Endothelial cell of umbilical vein (primary cell): ENCODE measurements around the gene MRPS6. TPM values are rescaled to one million over a fixed set of nuclear protein-coding genes. Genes with fewer than 3 reads are reported as not detected.

Experiments used
- BruUV-seq: library from RNA; stranded (reverse); fragments of 400-500 nt; replicated peaks from 2 replicates; lab custom pipeline; 2021; lab: Mats Ljungman, UMichigan
- CTCF ChIA-PET: fragments of 300-600, 350-600 bp; sonication (Branson Sonifier 250); formaldehyde crosslinking; loops from one replicate; lab custom pipeline; 2021; ENCODE audit warnings: antibody characterized with exemption, inconsistent platforms; lab: Charles Lee
- POLR2A ChIA-PET: fragments of 300-600, 350-600 bp; sonication (Branson Sonifier 250); formaldehyde crosslinking; loops from one replicate; lab custom pipeline; 2021; ENCODE audit warnings: antibody characterized with exemption, inconsistent platforms; lab: Charles Lee
- DNase-seq: peaks from one replicate; pipeline ENCODE4 v3.0.0-alpha.2; 2011; ENCODE audit warnings: low read depth, low spot score
- FAIRE-seq: peaks from 2 replicates; lab custom pipeline; 2011; peaks lifted over from hg19 to GRCh38; lab: Jason Lieb, UNC
- H2AFZ ChIP-seq: 2 replicates; pipeline ENCODE4 v1.6.0; 2012; ENCODE audit warnings: low read depth, low read length, control low read depth, inconsistent platforms
- H3K27ac ChIP-seq: 2 replicates; pipeline ENCODE4 v1.5.1; 2011; ENCODE audit warnings: low read depth, mild to moderate bottlenecking, control low read depth, low read length, moderate library complexity; ENCODE audit not compliant: insufficient read depth
- H3K27me3 ChIP-seq, 2 experiments: 2 replicates each; pipeline versions ENCODE4 v1.6.0 to v1.6.1; 2011; ENCODE audit warnings: low read length in 2 of 2, mixed read lengths in 1 of 2; ENCODE audit not compliant: control insufficient read depth in 2 of 2, insufficient read depth in 2 of 2
- H3K36me3 ChIP-seq, 2 experiments: 2 replicates in 1 of 2; 3 replicates in 1 of 2; pipeline ENCODE4 v1.5.1; 2011; ENCODE audit warnings: low read length in 2 of 2, mild to moderate bottlenecking in 1 of 2, moderate library complexity in 1 of 2; ENCODE audit not compliant: control insufficient read depth in 2 of 2, insufficient read depth in 2 of 2; ENCODE audit errors: extremely low read depth in 1 of 2
- H3K4me1 ChIP-seq: 3 replicates; pipeline ENCODE4 v1.5.1; 2011; ENCODE audit warnings: mild to moderate bottlenecking, low read length; ENCODE audit not compliant: control insufficient read depth, insufficient read depth; ENCODE audit errors: extremely low read depth
- H3K4me2 ChIP-seq: 2 replicates; pipeline ENCODE4 v1.6.1; 2011; ENCODE audit warnings: low read length, control low read depth, mixed read lengths; ENCODE audit not compliant: insufficient read depth
- H3K4me3 ChIP-seq, 3 experiments: fragments of 200-600 bp in 1 of 3; sonication (generic), shearing (Covaris generic) in 1 of 3; replicated peaks in 1 of 3; 2 replicates each; pipeline ENCODE4 v1.5.1; 2011 to 2016; ENCODE audit warnings: control low read depth in 3 of 3, low read length in 3 of 3, mild to moderate bottlenecking in 2 of 3, inconsistent platforms in 1 of 3, low read depth in 1 of 3, moderate library complexity in 1 of 3; ENCODE audit not compliant: insufficient read depth in 1 of 3
- H3K79me2 ChIP-seq: 2 replicates; pipeline ENCODE4 v1.6.0; 2012; ENCODE audit warnings: low read length, inconsistent platforms; ENCODE audit not compliant: control insufficient read depth, insufficient read depth
- H3K9ac ChIP-seq: replicated peaks from 2 replicates; pipeline ENCODE3; 2011; ENCODE audit warnings: low read length, control low read depth; ENCODE audit not compliant: insufficient read depth; ENCODE audit errors: extremely low read depth
- H3K9me1 ChIP-seq: replicated peaks from 3 replicates; pipeline ENCODE4 v1.6.0; 2011; ENCODE audit warnings: mild to moderate bottlenecking, low read length; ENCODE audit not compliant: control insufficient read depth, insufficient read depth; ENCODE audit errors: extremely low read depth
- H3K9me3 ChIP-seq: replicated peaks from 2 replicates; pipeline ENCODE4 v1.5.1; 2012; ENCODE audit warnings: low read length, inconsistent platforms; ENCODE audit not compliant: control insufficient read depth, insufficient read depth
- H4K20me1 ChIP-seq: replicated peaks from 2 replicates; pipeline ENCODE3; 2011; ENCODE audit warnings: mild to moderate bottlenecking, low read length; ENCODE audit not compliant: control insufficient read depth, insufficient read depth; ENCODE audit errors: extremely low read depth
- EZH2 ChIP-seq: IDR thresholded peaks from 2 replicates; pipeline ENCODE4 v1.6.1; 2012; ENCODE audit warnings: borderline replicate concordance, low read depth, mild to moderate bottlenecking, moderate library complexity, low read length, inconsistent platforms; ENCODE audit not compliant: severe bottlenecking
- FOS ChIP-seq: IDR thresholded peaks from 2 replicates; pipeline ENCODE4 v1.6.1; 2011; ENCODE audit warnings: mild to moderate bottlenecking, low read length, moderate library complexity, borderline replicate concordance; ENCODE audit not compliant: insufficient read depth
- GATA2 ChIP-seq: IDR thresholded peaks from 2 replicates; pipeline ENCODE4 v1.7.0; 2011; ENCODE audit warnings: low read depth, mild to moderate bottlenecking, moderate library complexity, mixed read lengths, low read length; ENCODE audit not compliant: insufficient read length, insufficient read depth
- JUN ChIP-seq: IDR thresholded peaks from 2 replicates; pipeline ENCODE4 v1.6.1; 2011; ENCODE audit warnings: borderline replicate concordance, low read depth; ENCODE audit not compliant: insufficient read length, insufficient read depth
- MAX ChIP-seq: IDR thresholded peaks from 2 replicates; pipeline ENCODE4 v1.6.1; 2011; ENCODE audit not compliant: insufficient read depth, insufficient read length
- MYC ChIP-seq: IDR thresholded peaks from one replicate; pipeline ENCODE4 v1.6.1; 2011; ENCODE audit warnings: mild to moderate bottlenecking, low read depth, low read length
- POLR2A ChIP-seq: IDR thresholded peaks from 2 replicates; pipeline ENCODE4 v1.6.1; 2012; ENCODE audit warnings: low read depth, mild to moderate bottlenecking, control low read depth, low read length
- POLR2AphosphoS5 ChIP-seq: IDR thresholded peaks from 2 replicates; pipeline ENCODE4 v1.6.1; 2012; ENCODE audit warnings: low read depth, mild to moderate bottlenecking, control low read depth, low read length, moderate library complexity; ENCODE audit not compliant: insufficient read depth
- dilution Hi-C: fragments of 300-500 bp; cut with MboI; formaldehyde crosslinking; loops from one replicate; pipeline ENCODE4 v1.15.0; 2019; ENCODE audit warnings: low sequenced_read_pairs; ENCODE audit not compliant: extremely low pct_ligation_motif_present
- intact Hi-C: fragments of 100-400 bp; cut with micrococcal nuclease; formaldehyde crosslinking; loops from one replicate; pipeline ENCODE4 v1.10.0; 2022
- polyA plus RNA-seq, 4 experiments: library from polyadenylated mRNA; depleted of rRNA in 3 of 4; stranded (reverse) in 3 of 4; unstranded in 1 of 4; fragments of >200 nt; gene quantifications; 2 replicates each; pipeline versions ENCODE4 v1.2.1 to v1.2.3, GENCODE V29; 2011 to 2012; ENCODE audit warnings: missing spikeins in 1 of 4
- total RNA-seq: library from RNA; stranded (reverse); gene quantifications from 2 replicates; pipeline ENCODE4 v1.2.3, GENCODE V29; 2021
- TF ChIP-seq, protein P1 (sequence below), 2 donors: IDR thresholded peaks; 1 replicate in 1 of 2; 2 replicates in 1 of 2; pipeline ENCODE4 v1.5.1; 2011; ENCODE audit warnings: low read length in 2 of 2, mild to moderate bottlenecking in 2 of 2, moderate library complexity in 2 of 2, control low read depth in 1 of 2, inconsistent platforms in 1 of 2, low read depth in 1 of 2; ENCODE audit not compliant: insufficient read depth in 1 of 2; ENCODE audit errors: extremely low read depth in 1 of 2

The MRPS6 gene
- total and polyA plus RNA-seq, 2 donors (not counting 3 experiments of a cell fraction or from before 2014, with no cell fraction given) = 19.8 to 37.2 TPM

DNA sequence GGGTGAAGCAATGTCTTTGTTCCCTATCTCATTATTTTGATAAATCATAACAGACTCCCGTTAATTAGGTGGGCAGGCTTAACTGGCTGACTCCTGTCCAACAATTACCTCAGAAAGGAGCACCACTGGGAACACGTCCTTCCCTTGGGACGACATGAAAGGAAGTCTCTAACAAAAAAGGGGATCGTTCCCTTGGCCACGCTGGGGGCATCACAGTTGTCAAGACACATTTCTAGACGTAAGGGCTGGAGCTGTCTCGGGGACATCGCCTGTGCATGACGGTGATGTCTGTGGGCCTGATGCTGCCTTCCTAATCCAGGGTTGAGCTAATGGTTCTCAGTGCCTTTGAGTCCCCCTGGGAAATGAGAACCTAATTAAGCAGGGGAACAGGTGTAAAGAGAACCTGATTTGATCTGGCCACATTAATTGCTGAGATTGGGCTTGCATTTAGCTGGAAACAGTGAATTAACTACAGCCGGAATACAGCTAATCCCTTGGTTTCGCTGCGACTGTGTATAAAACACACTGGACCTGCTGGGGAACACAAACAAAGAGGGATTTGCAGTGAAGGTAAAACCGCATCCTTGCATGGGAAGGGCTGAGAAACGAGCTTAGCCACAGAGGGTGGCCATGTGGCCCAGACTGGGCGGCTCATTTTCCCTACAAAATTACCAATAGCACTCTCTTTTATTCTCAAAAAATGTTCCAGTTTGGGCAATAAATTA is 111.8 kb downstream of the MRPS6 start:
- intact Hi-C loops (no loop called here), dilution Hi-C loops (no loop called here)
- Histone ChIP-seq H3K9me1 (no peaks in the 10 kb centered on the region), H2AFZ (no peak overlapping the region), H3K4me1 (no peaks in the 10 kb centered on the region), H3K27ac (no peak overlapping the region), H3K36me3 (no peaks in the 10 kb centered on the region), H3K27me3 (peaks cover 2 to 4% of the 10 kb centered on the region in 2 experiments), H3K79me2 (no peaks in the 10 kb centered on the region), H4K20me1 (no peaks in the 10 kb centered on the region), H3K4me3 (no peak overlapping the region), H3K4me2 (no peak overlapping the region), H3K9ac (no peak overlapping the region), H3K9me3 (no peaks in the 10 kb centered on the region)
- no peak for DNase-seq
- ChIA-PET POLR2A (no interaction called here), CTCF (no interaction called here)
- TF ChIP-seq EZH2 (no peak), FOS (no peak), MYC (no peak), MAX (no peak), POLR2A (no peak), JUN (no peak), GATA2 (no peak), POLR2AphosphoS5 (no peak)
- TF ChIP-seq, protein P1, sequence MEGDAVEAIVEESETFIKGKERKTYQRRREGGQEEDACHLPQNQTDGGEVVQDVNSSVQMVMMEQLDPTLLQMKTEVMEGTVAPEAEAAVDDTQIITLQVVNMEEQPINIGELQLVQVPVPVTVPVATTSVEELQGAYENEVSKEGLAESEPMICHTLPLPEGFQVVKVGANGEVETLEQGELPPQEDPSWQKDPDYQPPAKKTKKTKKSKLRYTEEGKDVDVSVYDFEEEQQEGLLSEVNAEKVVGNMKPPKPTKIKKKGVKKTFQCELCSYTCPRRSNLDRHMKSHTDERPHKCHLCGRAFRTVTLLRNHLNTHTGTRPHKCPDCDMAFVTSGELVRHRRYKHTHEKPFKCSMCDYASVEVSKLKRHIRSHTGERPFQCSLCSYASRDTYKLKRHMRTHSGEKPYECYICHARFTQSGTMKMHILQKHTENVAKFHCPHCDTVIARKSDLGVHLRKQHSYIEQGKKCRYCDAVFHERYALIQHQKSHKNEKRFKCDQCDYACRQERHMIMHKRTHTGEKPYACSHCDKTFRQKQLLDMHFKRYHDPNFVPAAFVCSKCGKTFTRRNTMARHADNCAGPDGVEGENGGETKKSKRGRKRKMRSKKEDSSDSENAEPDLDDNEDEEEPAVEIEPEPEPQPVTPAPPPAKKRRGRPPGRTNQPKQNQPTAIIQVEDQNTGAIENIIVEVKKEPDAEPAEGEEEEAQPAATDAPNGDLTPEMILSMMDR (IDR thresholded peaks at IDR 0.05; ENCODE audit: extremely low read depth in 1 of 2, insufficient read depth in 1 of 2, low read depth in 1 of 2, low read length in 2 of 2) = no peak
- no peak for FAIRE-seq
- no TSS peak for BruUV-seq
